Activated CD8-positive, alpha-beta memory T cell treated with anti-CD3 and anti-CD28 coated beads, Interleukin-2, amount 50 U/mL, for 1 hour (primary cell): Measurements from ENCODE around the gene NTM.

Source experiments
- DNase-seq: peaks from one replicate; pipeline ENCODE4 v3.0.0-alpha.2; 2020; ENCODE audit errors: extremely low read depth

The NTM gene

GRCh38 chr11:131964698-131965483, 594.5 kb downstream of the NTM start:
- DNase-seq = no peak

- no peak for DNase-seq
These were observed 595.1 kb downstream of the NTM start for GRCh38 chr11:131965504-131965903.

- no peak for DNase-seq
These were observed 596.3 kb downstream of the NTM start for GRCh38 chr11:131966667-131967066.

GRCh38 chr11:131969261-131969660, 598.8 kb downstream of the NTM start:
- DNase-seq = no peak

- no peak for DNase-seq
These were observed 602.6 kb downstream of the NTM start for GRCh38 chr11:131973061-131973460.

GRCh38 chr11:131975619-131976018, 605.2 kb downstream of the NTM start:
- no peak for DNase-seq

GRCh38 chr11:131976021-131976420, 605.6 kb downstream of the NTM start:
- DNase-seq = no peak

GRCh38 chr11:131977231-131977630, 606.8 kb downstream of the NTM start:
- no peak for DNase-seq

GRCh38 chr11:131977854-131978253, 607.4 kb downstream of the NTM start:
- DNase-seq = no peak

- no peak for DNase-seq
These were observed 607.9 kb downstream of the NTM start for GRCh38 chr11:131978351-131978750.

- DNase-seq = no peak
These were observed 608.9 kb downstream of the NTM start for GRCh38 chr11:131979364-131979763.

GRCh38 chr11:131980199-131980598, 609.8 kb downstream of the NTM start:
- no peak for DNase-seq

- DNase-seq = no peak
These were observed 610.7 kb downstream of the NTM start for GRCh38 chr11:131980888-131981668.

GRCh38 chr11:131982154-131982553, 611.7 kb downstream of the NTM start:
- no peak for DNase-seq

GRCh38 chr11:131985846-131986301, 615.5 kb downstream of the NTM start:
- no peak for DNase-seq

- no peak for DNase-seq
These were observed 617.3 kb downstream of the NTM start for GRCh38 chr11:131987703-131988102.

GRCh38 chr11:131991606-131992005, 621.2 kb downstream of the NTM start:
- no peak for DNase-seq

- no peak for DNase-seq
These were observed 622.8 kb downstream of the NTM start for GRCh38 chr11:131993246-131993645.

- no peak for DNase-seq
These were observed 627.6 kb downstream of the NTM start for GRCh38 chr11:131998020-131998419.

- no peak for DNase-seq
These were observed 628.7 kb downstream of the NTM start for GRCh38 chr11:131999084-131999483.

GRCh38 chr11:131999955-132000354, 629.5 kb downstream of the NTM start:
- no peak for DNase-seq

- DNase-seq = no peak
These were observed 635.5 kb downstream of the NTM start for GRCh38 chr11:132005887-132006286.
